Measurements from ENCODE around the gene OVAAL. TPM values are rescaled to one million over a fixed set of nuclear protein-coding genes. Genes with fewer than 3 reads are reported as not detected.

Gene OVAAL
- total RNA-seq, 1 donor from 2014 or later = not detected

- H3K27me3 Mint-ChIP-seq = no peaks in the 10 kb centered on the region
- H3K4me1 Mint-ChIP-seq (ENCODE audit: low read depth) = peaks cover 26% of the 10 kb centered on the region
- no peak overlapping the region for H3K4me3 Mint-ChIP-seq (ENCODE audit: low read depth)
- no peaks in the 10 kb centered on the region for H3K9me3 Mint-ChIP-seq (ENCODE audit: low read depth)
- DNase-seq (ENCODE audit: low spot score, unreplicated experiment) = no peak
- no peaks in the 10 kb centered on the region for H3K36me3 Mint-ChIP-seq (ENCODE audit: insufficient read depth)
- H3K27ac Mint-ChIP-seq = no peak overlapping the region
- TF ChIP-seq, protein P1, sequence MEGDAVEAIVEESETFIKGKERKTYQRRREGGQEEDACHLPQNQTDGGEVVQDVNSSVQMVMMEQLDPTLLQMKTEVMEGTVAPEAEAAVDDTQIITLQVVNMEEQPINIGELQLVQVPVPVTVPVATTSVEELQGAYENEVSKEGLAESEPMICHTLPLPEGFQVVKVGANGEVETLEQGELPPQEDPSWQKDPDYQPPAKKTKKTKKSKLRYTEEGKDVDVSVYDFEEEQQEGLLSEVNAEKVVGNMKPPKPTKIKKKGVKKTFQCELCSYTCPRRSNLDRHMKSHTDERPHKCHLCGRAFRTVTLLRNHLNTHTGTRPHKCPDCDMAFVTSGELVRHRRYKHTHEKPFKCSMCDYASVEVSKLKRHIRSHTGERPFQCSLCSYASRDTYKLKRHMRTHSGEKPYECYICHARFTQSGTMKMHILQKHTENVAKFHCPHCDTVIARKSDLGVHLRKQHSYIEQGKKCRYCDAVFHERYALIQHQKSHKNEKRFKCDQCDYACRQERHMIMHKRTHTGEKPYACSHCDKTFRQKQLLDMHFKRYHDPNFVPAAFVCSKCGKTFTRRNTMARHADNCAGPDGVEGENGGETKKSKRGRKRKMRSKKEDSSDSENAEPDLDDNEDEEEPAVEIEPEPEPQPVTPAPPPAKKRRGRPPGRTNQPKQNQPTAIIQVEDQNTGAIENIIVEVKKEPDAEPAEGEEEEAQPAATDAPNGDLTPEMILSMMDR (IDR thresholded peaks at IDR 0.05; ENCODE audit: unreplicated experiment) = no peak
Measured at GRCh38 chr1:180597520-180597919, 38.8 kb downstream of the OVAAL start.

DNA sequence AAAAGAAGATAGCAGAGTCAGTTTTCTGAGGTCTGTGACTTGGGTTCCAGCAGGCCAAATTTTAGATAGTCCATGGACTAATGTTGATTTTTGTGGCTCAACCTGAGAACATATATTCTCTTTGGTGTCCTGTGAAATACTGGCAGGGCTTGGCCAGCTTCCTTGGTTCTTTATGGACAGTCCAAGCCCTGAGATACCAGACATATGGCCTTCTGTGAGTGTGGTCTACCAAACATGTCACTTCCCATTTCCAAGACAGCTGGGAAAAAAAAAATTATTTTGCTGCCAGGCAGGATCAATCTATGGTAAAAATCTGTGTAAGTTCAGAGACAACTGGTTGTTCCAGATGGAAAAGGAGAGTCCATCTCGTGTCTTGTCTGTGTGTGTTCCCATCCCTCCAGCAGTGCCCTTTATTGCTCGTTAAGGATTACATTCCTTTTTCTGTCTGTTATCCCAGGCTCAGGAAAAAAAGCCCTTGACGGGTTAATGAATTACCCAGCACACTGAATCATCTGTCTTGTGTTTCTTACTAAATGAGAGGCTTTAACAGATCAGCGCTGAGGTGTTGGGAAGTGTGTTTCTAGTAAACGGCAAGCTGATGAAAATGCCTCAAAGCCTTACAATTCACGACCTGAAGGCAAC is 39.7 kb downstream of the OVAAL start:
- TF ChIP-seq, protein P1 (IDR thresholded peaks at IDR 0.05; ENCODE audit: unreplicated experiment) = no peak
- H3K36me3 Mint-ChIP-seq (ENCODE audit: insufficient read depth) = no peaks in the 10 kb centered on the region
- no peak for DNase-seq (ENCODE audit: low spot score, unreplicated experiment)
- H3K9me3 Mint-ChIP-seq (ENCODE audit: low read depth) = no peaks in the 10 kb centered on the region
- no peaks in the 10 kb centered on the region for H3K27me3 Mint-ChIP-seq
- H3K4me3 Mint-ChIP-seq (ENCODE audit: low read depth) = no peak overlapping the region
- H3K27ac Mint-ChIP-seq = peak overlapping the region; percentile 50
- H3K4me1 Mint-ChIP-seq (ENCODE audit: low read depth) = peaks cover 25% of the 10 kb centered on the region

- Mint-ChIP-seq H3K27ac (no peak overlapping the region), H3K36me3 (ENCODE audit: insufficient read depth) (no peaks in the 10 kb centered on the region), H3K4me1 (ENCODE audit: low read depth) (peaks cover 18% of the 10 kb centered on the region), H3K4me3 (ENCODE audit: low read depth) (no peak overlapping the region), H3K9me3 (ENCODE audit: low read depth) (no peaks in the 10 kb centered on the region), H3K27me3 (no peaks in the 10 kb centered on the region)
- TF ChIP-seq, protein P1 (IDR thresholded peaks at IDR 0.05; ENCODE audit: unreplicated experiment) = no peak
- DNase-seq (ENCODE audit: low spot score, unreplicated experiment) = no peak
Measured at GRCh38 chr1:180600343-180600742, 41.6 kb downstream of the OVAAL start.

DNA sequence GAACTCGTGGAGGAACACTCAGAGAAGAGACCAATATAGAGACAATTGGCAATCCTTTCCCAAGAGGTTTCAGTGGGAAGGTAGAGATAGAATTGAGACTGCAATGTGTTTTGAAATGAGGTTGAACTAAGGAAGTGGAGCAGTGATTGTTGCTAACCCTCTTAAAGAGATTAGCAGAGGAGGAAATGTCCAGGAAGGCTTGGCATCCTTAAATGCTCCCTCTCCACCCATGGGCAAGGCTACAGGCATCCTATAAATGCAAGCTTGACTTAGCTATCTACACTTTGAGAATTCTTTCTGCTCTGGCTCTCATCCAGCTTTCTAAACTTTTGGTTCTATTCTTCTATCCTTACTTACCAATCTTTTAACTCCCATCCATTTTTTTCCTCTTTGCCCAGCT is 42.7 kb downstream of the OVAAL start:
- no peak overlapping the region for H3K27ac Mint-ChIP-seq
- no peaks in the 10 kb centered on the region for H3K9me3 Mint-ChIP-seq (ENCODE audit: low read depth)

GRCh38 chr1:180603223-180603849 is 44.6 kb downstream of the OVAAL start:
- TF ChIP-seq, protein P1 (IDR thresholded peaks at IDR 0.05; ENCODE audit: unreplicated experiment) = no peak
- H3K27me3 Mint-ChIP-seq = no peaks in the 10 kb centered on the region
- H3K4me3 Mint-ChIP-seq (ENCODE audit: low read depth) = no peak overlapping the region
- no peak for DNase-seq (ENCODE audit: low spot score, unreplicated experiment)
- peaks cover 12% of the 10 kb centered on the region for H3K4me1 Mint-ChIP-seq (ENCODE audit: low read depth)
- no peak overlapping the region for H3K27ac Mint-ChIP-seq
- no peaks in the 10 kb centered on the region for H3K36me3 Mint-ChIP-seq (ENCODE audit: insufficient read depth)
- no peaks in the 10 kb centered on the region for H3K9me3 Mint-ChIP-seq (ENCODE audit: low read depth)

More for the DNA sequence above, 42.7 kb downstream of the OVAAL start:
- TF ChIP-seq, protein P1 (IDR thresholded peaks at IDR 0.05; ENCODE audit: unreplicated experiment) = no peak
- DNase-seq (ENCODE audit: low spot score, unreplicated experiment) = no peak
- Mint-ChIP-seq H3K4me1 (ENCODE audit: low read depth) (peaks cover 17% of the 10 kb centered on the region), H3K27me3 (no peaks in the 10 kb centered on the region), H3K36me3 (ENCODE audit: insufficient read depth) (no peaks in the 10 kb centered on the region), H3K4me3 (ENCODE audit: low read depth) (no peak overlapping the region)

Data from progenitor cell of endocrine pancreas (in vitro differentiated cells).